Gastrocnemius medialis (tissue), 4 donors: ENCODE results near the gene GABBR2. TPM values are rescaled to one million over a fixed set of nuclear protein-coding genes. Genes with fewer than 3 reads are reported as not detected.

Experiments used
- ATAC-seq, 2 donors: fragments of 150-250 bp; one replicate each; pipeline ENCODE4 v1.9.1; 2016
- DNase-seq, 2 donors: peaks; one replicate each; pipeline ENCODE4 v3.0.0-alpha.2; 2019
- H3K27ac ChIP-seq, 4 donors: fragments of 200-600 bp; sonication (generic); 1 replicate in 1 of 4; 2 replicates in 3 of 4; pipeline ENCODE4 v1.5.1; 2016 to 2018; ENCODE audit warnings: mild to moderate bottlenecking in 2 of 4, moderate library complexity in 1 of 4
- H3K27me3 ChIP-seq, 3 donors: fragments of 200-600 bp; sonication (generic) in 2 of 3; 1 replicate in 1 of 3; 2 replicates in 2 of 3; pipeline versions ENCODE4 v1.5.1 to v1.6.0; 2016 to 2019; ENCODE audit warnings: mild to moderate bottlenecking in 1 of 3, moderate library complexity in 1 of 3
- H3K36me3 ChIP-seq, 2 donors: fragments of 200-600 bp; sonication (generic) in 1 of 2; one replicate each; pipeline ENCODE4 v1.5.1; 2017 to 2018
- H3K4me1 ChIP-seq, 2 donors: fragments of 200-600 bp; sonication (generic) in 1 of 2; one replicate each; pipeline ENCODE4 v1.5.1; 2016 to 2017; ENCODE audit warnings: mild to moderate bottlenecking in 2 of 2
- H3K4me3 ChIP-seq, 4 donors: fragments of 200-600 bp; sonication (generic) in 3 of 4; 1 replicate in 1 of 4; 2 replicates in 3 of 4; pipeline ENCODE4 v1.5.1; 2016 to 2019; ENCODE audit warnings: mild to moderate bottlenecking in 2 of 4
- H3K9me3 ChIP-seq, 3 donors: fragments of 200-600 bp; sonication (generic) in 2 of 3; 1 replicate in 1 of 3; 2 replicates in 2 of 3; pipeline ENCODE4 v1.5.1; 2016 to 2019
- POLR2A ChIP-seq, 2 donors: fragments of 450-650 bp; IDR thresholded peaks; one replicate each; pipeline ENCODE4 v1.6.1; 2017; ENCODE audit warnings: antibody characterized with exemption in 2 of 2, mild to moderate bottlenecking in 2 of 2, moderate library complexity in 2 of 2
- in situ Hi-C, 4 donors: fragments of 200-750 bp; cut with MboI; loops; one replicate each; pipeline versions ENCODE4 v1.15.0 to v1.8.0; 2017; ENCODE audit warnings: low sequenced_read_pairs in 4 of 4
- intact Hi-C: fragments of 100-400 bp; cut with DNase I; formaldehyde crosslinking; loops from one replicate; pipeline ENCODE4 v1.15.1; 2023; ENCODE audit warnings: low total_unique reads
- total RNA-seq, 4 donors: library from RNA; depleted of rRNA; stranded (reverse); fragments of >200 nt; gene quantifications; one replicate each; pipeline versions ENCODE4 v1.1.0 to v1.2.3, GENCODE V29; 2016
- TF ChIP-seq, protein P1 (sequence below), 5 experiments: fragments of 450-650 bp in 3 of 5; fragments of 200-600 bp in 2 of 5; sonication (generic) in 2 of 5; IDR thresholded peaks in 4 of 5; conservative IDR thresholded peaks in 1 of 5; 1 replicate in 4 of 5; 2 replicates in 1 of 5; pipeline ENCODE4 v1.5.1; 2016 to 2019; ENCODE audit warnings: antibody characterized with exemption in 5 of 5, mild to moderate bottlenecking in 3 of 5, moderate library complexity in 3 of 5

Gene GABBR2
- total RNA-seq, 4 donors from 2014 or later: 0.46 to 0.80 TPM; not detected in 2

DNA sequence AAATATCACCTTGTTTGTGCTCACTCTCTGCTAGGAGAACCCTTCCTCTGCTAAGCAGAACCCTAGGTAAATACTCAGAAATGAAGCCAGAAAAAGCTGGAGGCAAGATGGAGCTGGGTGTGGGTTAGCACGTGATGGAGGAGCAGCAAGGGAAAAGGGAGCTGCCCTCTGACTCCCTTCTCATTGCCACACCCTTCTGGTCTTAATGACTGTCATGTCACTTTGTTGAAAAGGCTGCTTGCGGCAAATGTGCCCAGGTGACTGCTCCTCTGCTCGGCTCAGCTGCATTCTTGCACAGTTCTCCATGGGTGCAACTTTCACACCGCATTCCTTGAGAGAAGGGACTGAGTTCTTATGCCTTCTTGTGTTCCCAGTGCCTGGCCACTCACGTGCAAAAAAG lies 416.9 kb downstream of the GABBR2 start:
- no peaks in the 10 kb centered on the region for H3K27me3 ChIP-seq
- intact Hi-C loops (no loop called here), in situ Hi-C loops (no loop called here)
- ATAC-seq: no peak
- H3K36me3 ChIP-seq: no peaks in the 10 kb centered on the region
- no peaks in the 10 kb centered on the region for H3K4me1 ChIP-seq
- no peaks in the 10 kb centered on the region for H3K9me3 ChIP-seq
- no peak overlapping the region for H3K4me3 ChIP-seq
- no peak overlapping the region for H3K27ac ChIP-seq
- no peak for TF ChIP-seq POLR2A (IDR thresholded peaks at IDR 0.05)
- TF ChIP-seq, protein P1, sequence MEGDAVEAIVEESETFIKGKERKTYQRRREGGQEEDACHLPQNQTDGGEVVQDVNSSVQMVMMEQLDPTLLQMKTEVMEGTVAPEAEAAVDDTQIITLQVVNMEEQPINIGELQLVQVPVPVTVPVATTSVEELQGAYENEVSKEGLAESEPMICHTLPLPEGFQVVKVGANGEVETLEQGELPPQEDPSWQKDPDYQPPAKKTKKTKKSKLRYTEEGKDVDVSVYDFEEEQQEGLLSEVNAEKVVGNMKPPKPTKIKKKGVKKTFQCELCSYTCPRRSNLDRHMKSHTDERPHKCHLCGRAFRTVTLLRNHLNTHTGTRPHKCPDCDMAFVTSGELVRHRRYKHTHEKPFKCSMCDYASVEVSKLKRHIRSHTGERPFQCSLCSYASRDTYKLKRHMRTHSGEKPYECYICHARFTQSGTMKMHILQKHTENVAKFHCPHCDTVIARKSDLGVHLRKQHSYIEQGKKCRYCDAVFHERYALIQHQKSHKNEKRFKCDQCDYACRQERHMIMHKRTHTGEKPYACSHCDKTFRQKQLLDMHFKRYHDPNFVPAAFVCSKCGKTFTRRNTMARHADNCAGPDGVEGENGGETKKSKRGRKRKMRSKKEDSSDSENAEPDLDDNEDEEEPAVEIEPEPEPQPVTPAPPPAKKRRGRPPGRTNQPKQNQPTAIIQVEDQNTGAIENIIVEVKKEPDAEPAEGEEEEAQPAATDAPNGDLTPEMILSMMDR (IDR thresholded peaks at IDR 0.05 in 4 of 5, conservative IDR thresholded peaks at IDR 0.05 in 1 of 5): no peak
- no peak for DNase-seq

DNA sequence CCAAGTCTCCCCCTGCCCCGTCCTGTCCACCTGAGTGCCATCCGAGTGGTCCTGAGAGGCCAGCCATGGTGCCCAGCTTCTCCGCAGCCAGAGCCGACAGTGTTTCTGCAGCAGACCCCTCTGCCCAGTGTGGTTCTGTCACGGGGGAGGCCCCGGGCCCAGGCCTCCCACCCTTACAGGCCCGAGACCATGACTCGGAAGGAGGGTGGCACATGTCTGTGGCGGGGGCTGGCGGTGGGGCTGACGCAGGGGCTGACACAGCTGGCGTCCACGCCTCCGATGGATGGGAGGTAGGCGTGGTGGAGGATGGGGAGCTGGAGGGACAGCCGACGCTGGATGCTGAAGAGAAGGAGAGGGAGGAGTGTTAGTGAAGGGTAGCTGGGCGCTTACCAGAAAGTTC lies 418.3 kb downstream of the GABBR2 start:
- Histone ChIP-seq H3K4me1 (no peaks in the 10 kb centered on the region), H3K4me3 (no peak overlapping the region), H3K9me3 (no peaks in the 10 kb centered on the region), H3K27ac (no peak overlapping the region), H3K27me3 (no peaks in the 10 kb centered on the region), H3K36me3 (no peaks in the 10 kb centered on the region)
- DNase-seq: no peak
- intact Hi-C loops (no loop called here), in situ Hi-C loops (no loop called here)
- TF ChIP-seq, protein P1 (IDR thresholded peaks at IDR 0.05 in 4 of 5, conservative IDR thresholded peaks at IDR 0.05 in 1 of 5): no peak
- no peak for TF ChIP-seq POLR2A (IDR thresholded peaks at IDR 0.05)
- no peak for ATAC-seq

DNA sequence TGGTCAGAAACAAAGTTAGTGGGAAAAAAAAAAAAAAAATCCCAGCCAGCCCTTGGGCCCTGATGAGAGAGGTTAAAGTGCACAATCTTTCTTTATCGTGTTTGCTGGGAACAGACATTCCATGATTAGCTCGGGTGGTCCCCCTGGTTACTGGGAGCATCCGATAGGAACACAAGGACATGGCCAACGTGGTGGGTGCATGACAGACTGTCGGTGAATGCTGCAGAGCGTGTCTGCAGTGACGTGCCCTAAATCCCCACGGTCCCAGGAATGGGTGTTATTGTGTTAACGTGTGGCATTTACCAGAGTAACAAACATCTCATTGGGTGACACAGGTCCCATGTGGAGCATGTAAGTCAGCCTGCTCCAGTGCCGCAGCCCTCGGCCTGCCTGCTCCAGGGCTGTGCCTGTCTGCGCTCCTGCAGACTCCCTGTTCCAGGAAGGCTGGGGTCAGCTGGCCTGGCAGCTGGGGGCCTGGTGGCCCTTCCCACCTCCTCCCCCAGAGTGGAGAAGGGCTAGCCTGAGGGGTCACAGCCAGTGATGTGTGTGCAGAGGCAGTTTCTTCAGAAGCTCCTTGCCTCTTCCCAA lies 419.0 kb downstream of the GABBR2 start:
- intact Hi-C loops: no loop called here
- no peak overlapping the region for H3K4me3 ChIP-seq
- H3K27ac ChIP-seq: no peak overlapping the region
- in situ Hi-C loops: no loop called here
- H3K36me3 ChIP-seq: no peaks in the 10 kb centered on the region
- ATAC-seq (no peak), DNase-seq (no peak)
- no peaks in the 10 kb centered on the region for H3K4me1 ChIP-seq
- no peaks in the 10 kb centered on the region for H3K9me3 ChIP-seq
- no peaks in the 10 kb centered on the region for H3K27me3 ChIP-seq
- no peak for TF ChIP-seq POLR2A (IDR thresholded peaks at IDR 0.05)
- TF ChIP-seq, protein P1 (IDR thresholded peaks at IDR 0.05 in 4 of 5, conservative IDR thresholded peaks at IDR 0.05 in 1 of 5): no peak

DNA sequence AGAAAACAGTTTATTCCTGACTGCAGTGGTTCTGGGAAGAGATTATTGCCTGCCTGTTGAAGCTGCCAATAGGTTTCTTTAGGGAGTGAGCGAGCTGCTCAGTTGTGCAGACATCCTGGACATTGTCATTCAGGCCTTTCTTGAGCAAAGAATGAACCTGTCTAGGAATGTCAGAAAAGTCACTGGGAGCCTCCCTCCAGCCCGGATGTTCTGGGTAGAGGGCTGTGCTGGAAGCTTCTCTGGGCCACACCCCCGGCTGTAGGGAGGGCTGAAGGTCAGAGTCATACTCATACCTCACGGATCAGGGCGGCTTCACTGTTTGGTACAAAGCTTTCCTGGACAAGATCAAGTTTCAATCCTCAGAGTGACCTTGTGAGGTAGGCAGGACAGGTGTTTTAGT lies 419.9 kb downstream of the GABBR2 start:
- H3K27ac ChIP-seq: no peak overlapping the region
- DNase-seq: no peak
- no peaks in the 10 kb centered on the region for H3K27me3 ChIP-seq
- no peaks in the 10 kb centered on the region for H3K9me3 ChIP-seq
- TF ChIP-seq, protein P1 (IDR thresholded peaks at IDR 0.05 in 4 of 5, conservative IDR thresholded peaks at IDR 0.05 in 1 of 5): no peak
- TF ChIP-seq POLR2A (IDR thresholded peaks at IDR 0.05): no peak
- no peaks in the 10 kb centered on the region for H3K36me3 ChIP-seq
- H3K4me1 ChIP-seq: no peaks in the 10 kb centered on the region
- H3K4me3 ChIP-seq: no peak overlapping the region
- ATAC-seq: no peak
- in situ Hi-C loops: no loop called here
- intact Hi-C loops: no loop called here

DNA sequence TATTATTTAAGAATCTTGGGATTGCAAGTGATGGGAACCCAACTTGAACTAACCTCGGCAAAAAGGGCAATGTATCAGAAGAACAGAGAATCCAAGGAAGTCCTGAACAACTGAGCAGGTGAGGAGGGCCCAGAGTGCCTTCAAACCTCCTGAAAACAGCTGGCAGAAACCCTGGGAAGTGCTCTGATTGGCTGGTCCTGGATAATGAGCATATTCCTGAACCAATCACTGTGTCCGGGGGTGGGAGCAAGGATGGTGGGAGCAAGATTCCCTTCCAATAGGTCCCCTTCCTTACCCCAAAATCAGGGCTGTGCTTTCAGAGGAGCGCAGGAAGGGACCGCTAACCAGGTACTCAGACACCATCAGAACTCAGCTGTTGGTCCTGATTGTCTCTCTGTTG lies 421.4 kb downstream of the GABBR2 start:
- ATAC-seq (no peak), DNase-seq (no peak)
- no peaks in the 10 kb centered on the region for H3K9me3 ChIP-seq
- no peaks in the 10 kb centered on the region for H3K36me3 ChIP-seq
- H3K4me1 ChIP-seq: no peaks in the 10 kb centered on the region
- H3K4me3 ChIP-seq: no peak overlapping the region
- in situ Hi-C loops (no loop called here), intact Hi-C loops (no loop called here)
- no peak for TF ChIP-seq POLR2A (IDR thresholded peaks at IDR 0.05)
- TF ChIP-seq, protein P1 (IDR thresholded peaks at IDR 0.05 in 4 of 5, conservative IDR thresholded peaks at IDR 0.05 in 1 of 5): no peak
- H3K27ac ChIP-seq: no peak overlapping the region
- H3K27me3 ChIP-seq: no peaks in the 10 kb centered on the region
